ENCODE data around the gene CTNNA2. TPM values are rescaled to one million over a fixed set of nuclear protein-coding genes. Genes with fewer than 3 reads are reported as not detected.

Gene CTNNA2
- total and polyA plus RNA-seq, 2 of the 8 experiments (the other 6 are each of a cell fraction or from before 2014, with no cell fraction given): 3.9 to 9.0 TPM

DNA sequence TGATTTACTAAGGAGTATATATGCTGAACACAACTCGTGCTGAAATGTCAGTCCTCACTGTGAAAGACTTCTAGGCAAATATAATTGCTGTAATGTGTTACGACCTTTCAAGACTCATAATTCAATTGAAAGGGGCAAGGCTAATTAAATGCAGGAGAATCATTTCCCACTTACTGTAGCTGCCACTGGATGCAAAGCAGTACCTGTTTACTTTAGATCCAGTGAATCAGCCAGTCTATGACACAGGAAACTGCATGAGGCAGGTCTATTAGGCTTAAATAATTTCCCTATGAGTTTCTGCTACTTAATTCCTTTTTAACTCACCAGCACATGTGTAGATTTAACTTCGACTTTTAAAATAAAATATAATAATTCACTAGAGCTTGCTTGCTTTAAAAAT lies 125.6 kb downstream of the CTNNA2 start (continued):
- no peak for TF ChIP-seq EP300 (IDR thresholded peaks at IDR 0.05; ENCODE audit: borderline replicate concordance in 1 of 2, low read depth in 2 of 2, low read length in 2 of 2)
- TF ChIP-seq SIX5 (IDR thresholded peaks at IDR 0.05; ENCODE audit: low read depth, low read length): no peak
- no peak for TF ChIP-seq CHD1 (IDR thresholded peaks at IDR 0.05; ENCODE audit: low read depth, low read length)

Measured in H1 (cell line).